ENCODE data around the gene FUT4.

GRCh38 chr11:94511932-94512781 lies 31.6 kb upstream of the FUT4 start, which contains the start of gene C11orf97:
- TF ChIP-seq POLR2A (IDR thresholded peaks at IDR 0.05; ENCODE audit: low read length) (no peak), GATA1 (IDR thresholded peaks at IDR 0.05; ENCODE audit: low read depth, low read length) (no peak)
